GM18861 (cell line): ENCODE data around the gene RPH3AL.
"Not testable (repeated sequence)": the region's sequence is repeated elsewhere in the genome, so short reads cannot be mapped to it uniquely, and the experiment has no call there.

ENCODE experiments used
- ATAC-seq: cut with Tn5 transposase; IDR thresholded peaks from one replicate; pipeline ENCODE4 v1.9.1; 2021; ENCODE audit not compliant: unreplicated experiment

Gene RPH3AL

DNA sequence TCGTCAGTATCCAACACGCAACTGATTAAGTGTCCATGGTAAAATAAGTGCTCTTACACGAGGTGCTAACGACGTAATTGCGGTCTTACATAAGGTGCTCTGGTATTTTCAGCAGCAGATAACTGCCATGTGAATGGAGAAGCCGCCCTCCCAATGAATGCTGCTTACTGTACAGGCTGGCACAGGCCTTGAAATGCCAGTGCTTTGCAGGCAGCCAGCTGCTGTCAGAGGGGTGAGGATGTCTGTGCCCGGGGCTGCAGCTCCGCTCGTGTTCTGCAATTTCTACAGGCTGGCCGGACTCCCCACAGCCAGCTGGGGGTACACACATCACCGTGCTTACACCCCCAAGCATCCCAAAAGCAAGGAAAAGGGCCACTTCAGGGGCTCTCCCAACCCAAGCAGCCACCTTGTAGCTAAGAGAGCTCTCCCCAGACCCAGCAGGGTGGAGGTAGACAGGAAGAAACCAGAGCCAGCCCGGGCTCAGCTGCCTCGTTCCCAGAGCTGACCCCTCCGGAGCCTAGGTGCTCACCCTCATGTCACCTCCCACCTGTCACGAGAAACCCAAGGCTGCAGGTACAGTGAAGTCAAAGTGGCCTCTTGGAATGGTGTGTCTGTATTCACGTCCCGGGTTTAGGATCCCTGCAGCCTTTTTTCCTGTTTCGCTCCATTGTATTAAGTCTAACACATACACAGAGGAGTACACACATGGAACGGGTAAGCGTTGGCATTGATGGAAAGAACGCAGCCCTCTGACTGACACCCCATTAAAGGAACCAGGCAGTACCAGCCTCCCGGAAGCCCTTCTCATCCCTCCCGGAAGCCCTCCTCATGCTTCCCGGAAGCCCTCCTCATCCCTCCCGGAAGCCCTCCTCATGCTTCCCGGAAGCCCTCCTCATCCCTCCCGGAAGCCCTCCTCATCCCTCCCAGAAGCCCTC, 27.2 kb upstream of the RPH3AL start:
- ATAC-seq, result no peak

DNA sequence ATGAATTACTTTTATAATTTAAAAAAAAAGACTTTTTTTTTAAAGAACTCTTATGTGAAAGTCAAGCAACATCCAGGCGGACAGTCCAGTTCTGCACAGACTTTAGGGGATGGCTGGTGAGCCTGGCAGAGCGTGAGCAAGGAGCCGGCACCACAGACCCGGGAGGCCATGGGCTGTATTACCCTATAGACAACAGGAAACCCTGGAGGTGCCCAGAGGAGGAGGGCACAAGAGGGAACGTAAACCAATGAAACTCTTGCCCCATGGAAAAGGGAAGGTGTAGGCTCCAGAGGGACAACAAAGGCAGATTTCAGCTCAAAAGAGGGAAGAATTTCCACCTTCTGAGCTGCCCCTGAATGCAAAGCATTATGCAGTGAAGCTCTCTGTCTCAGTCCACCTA, 25.5 kb upstream of the RPH3AL start:
- no peak for ATAC-seq

DNA sequence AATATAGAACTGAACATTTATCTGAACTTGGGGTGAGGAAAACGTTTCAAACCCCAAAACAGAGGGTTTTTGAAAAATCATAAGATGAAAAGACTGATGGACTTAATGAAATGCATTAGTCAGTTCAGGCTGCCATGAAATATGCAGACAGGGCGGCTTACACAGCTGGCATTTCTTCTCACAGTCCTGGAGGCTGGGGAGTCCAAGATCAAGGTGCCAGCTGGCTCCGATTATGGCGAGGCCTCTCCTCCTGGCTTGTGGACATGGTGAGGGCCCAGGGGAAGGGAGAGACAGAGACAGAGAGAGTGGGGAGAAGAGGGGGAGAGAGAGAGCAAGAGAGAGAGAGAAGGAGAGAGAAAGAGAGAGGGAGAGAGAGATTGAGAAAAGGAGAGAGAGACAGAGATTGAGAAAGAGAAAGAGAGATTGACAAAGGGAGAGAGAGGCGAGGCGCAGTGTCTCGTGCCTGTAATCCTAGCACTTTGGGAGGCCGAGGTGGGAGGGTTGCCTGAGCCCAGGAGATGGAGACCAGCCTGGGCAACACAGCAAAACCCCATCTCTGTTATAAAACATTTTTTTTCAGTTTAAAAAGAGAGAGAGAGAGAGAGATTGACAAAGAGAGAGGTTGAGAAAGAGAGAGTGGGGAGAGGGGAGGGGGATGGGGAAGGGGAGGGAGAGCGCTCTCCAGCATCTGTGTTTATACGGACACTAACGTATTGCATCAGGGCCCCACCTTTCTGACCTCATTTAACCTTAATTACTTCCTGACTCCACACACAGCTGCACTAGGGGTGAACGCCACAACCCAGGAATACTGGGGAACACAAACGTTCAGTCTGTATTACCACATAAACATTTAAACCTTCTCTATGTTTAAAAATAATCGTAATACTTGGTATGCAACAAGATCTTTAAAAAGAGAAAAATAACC, 24.6 kb upstream of the RPH3AL start:
- ATAC-seq, result no peak

- no peak for ATAC-seq
Measured at GRCh38 chr17:373613-374230, 21.1 kb upstream of the RPH3AL start.

- ATAC-seq, result no peak
Measured at GRCh38 chr17:372157-373152, 19.8 kb upstream of the RPH3AL start.

GRCh38 chr17:371583-371982, 19.0 kb upstream of the RPH3AL start:
- ATAC-seq, result no peak

GRCh38 chr17:367656-368055, 15.0 kb upstream of the RPH3AL start:
- not testable (repeated sequence) for ATAC-seq

DNA sequence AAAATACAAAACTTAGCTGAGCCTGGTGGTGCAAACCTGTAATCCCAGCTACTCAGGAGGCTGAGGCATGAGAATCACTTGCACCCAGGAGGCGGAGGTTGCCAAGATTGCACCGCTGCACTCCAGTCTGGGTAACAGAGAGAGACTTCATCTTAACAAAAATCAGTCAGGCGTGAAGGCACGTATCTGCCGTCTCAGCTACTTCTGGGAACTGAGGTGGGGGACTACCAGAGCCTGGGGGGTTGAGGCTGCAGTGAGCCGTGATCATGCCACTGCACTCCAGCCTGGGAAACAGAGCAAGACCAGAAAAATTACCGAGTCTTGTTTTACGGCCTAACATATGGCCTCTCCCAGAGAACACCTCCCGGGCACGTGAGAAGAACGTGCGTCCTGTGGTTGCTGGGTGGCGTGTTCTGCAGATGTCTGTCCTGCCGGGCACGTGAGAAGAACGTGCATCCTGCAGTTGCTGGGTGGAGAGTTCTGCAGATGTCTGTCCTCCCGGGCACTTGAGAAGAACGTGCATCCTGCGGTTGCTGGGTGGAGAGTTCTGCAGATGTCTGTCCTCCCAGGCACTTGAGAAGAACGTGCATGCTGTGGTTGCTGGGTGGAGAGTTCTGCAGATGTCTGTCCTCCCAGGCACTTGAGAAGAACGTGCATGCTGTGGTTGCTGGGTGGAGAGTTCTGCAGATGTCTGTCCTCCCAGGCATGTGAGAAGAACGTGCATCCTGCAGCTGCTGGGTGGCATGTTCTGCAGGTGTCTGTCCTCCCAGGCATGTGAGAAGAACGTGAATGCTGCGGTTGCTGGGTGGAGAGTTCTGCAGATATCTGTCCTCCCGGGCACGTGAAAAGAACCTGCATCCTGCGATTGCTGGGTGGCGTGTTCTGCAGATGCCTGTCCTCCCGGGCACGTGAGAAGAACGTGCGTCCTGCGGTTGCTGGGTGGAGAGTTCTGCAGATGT, 14.3 kb upstream of the RPH3AL start:
- not testable (repeated sequence) for ATAC-seq

DNA sequence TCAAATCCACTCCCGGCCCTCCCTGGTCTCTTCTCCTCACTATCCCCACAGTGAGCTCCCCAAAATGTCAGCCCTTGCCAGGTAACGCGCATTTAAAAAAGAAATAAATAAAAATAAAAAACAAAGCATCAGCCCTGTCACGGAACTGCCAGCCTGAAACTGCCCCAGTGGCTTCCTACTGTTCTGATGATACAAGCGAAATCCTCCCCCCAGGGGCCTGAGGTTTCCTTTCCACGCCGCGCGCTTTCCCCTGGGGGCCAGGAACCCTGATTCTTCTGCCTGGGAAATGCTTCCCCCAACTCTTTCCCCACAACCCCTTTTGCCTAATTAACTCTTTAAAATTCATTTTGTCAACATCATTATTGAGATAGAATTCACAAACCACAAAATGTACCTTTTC, 12.2 kb upstream of the RPH3AL start:
- no peak for ATAC-seq

DNA sequence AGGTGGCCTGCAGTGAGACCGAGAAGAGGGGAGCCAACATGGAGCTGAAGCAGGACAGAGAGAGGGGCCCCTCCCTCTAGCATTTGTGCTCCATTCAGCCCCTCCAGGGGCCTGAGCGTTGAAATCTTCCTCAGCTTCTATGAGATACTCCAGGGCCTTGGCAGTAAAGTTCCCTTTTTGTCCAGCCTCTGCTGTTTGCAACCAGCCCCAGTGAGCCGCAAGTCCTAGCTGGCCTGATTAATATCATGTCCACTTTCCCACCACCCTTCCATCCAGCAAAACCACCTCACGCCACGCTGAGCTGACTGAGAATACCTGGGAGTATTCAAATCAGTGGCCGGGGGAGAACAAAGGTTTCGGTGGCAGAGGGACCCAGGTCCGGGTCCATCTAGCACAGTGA, 11.7 kb upstream of the RPH3AL start:
- ATAC-seq, result no peak

DNA sequence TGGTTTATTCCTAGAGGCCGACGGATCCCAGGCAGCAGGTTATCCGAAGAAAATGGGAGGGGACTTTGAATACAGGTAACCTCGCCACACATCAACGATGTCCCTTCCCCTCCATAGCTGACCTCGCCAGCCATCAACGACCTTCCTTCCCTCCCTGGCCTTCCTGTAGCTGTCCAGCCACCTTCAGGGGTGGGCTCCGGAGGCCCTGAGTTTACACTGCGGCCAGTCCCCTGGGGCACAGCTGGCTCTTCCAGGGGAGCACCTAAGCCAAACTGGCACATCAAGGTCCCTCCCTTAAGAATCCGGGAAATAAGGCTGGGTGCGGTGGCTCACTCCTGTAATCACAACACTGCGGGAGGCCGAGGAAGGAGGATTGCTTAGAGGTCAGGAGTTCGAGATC, 10.1 kb upstream of the RPH3AL start:
- ATAC-seq, result no peak

DNA sequence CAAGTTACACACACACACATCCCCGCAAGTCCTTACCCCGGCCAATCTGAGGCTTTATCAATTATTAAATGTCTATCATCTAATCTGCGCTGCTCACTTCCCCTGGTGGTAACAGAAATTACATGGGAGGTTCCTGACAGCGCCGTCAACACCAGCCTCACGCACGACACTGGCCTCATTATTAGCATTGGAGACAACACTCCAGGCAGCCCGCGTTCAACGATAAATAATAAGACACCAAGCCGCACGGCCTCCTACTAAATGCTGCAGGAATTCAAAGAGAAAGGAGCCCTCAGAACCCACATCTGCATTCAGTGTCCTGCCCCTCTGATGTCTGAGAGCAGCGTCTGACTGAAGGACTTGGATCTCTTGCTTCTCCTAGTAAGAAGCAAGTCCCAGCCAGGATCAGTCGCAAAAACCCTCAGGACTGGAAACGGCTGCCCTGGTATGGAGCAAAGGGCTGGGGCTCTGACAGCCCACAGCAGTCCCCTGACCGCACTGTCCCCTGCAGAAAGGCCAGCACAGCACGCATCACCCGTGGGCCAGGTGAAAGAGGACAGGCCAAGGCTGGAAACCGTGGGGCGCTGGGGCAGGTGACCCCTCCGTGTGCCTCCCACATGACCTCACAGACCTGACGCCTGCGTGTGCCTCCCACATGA, 7.6 kb upstream of the RPH3AL start:
- ATAC-seq, result no peak

GRCh38 chr17:358491-359151, 6.0 kb upstream of the RPH3AL start:
- ATAC-seq, result no peak

- no peak for ATAC-seq
Measured at GRCh38 chr17:357644-358043, 5.0 kb upstream of the RPH3AL start.

DNA sequence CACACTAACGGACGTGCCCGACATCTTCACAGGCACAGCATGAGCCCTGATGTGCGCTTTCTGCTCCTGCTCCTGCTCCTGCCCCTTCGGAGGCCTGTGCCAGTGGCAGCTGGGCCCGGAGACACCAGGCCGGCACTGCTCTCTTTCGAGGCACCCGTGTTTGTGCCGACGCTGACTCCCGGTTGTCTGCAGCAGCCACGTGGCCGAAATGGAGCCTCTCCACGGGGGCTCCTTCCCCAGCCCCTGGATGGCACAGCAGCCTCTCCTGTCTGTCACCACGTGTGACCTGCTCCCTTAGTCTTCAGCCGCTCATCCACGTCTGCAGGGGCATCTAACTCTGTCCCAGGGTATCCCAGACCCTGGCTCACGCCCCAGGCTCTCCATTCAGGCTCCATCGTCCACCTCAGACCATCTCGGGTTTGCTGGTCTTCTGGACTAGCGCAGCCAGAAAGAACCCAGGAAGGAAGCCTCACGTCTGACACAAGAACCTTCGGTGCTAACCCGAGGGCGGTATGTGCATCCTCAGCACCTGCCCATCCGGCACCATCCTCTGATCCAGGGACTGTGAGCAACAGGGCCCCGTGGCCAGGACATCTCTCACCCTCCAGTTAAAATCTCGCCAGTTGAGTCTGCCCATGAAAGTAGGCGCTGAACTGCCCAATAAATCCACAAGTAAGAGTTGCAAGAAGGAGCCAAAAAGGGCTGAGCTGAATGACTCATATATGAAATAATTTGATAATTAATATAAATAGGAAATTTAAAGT, 4.2 kb upstream of the RPH3AL start:
- no peak for ATAC-seq

DNA sequence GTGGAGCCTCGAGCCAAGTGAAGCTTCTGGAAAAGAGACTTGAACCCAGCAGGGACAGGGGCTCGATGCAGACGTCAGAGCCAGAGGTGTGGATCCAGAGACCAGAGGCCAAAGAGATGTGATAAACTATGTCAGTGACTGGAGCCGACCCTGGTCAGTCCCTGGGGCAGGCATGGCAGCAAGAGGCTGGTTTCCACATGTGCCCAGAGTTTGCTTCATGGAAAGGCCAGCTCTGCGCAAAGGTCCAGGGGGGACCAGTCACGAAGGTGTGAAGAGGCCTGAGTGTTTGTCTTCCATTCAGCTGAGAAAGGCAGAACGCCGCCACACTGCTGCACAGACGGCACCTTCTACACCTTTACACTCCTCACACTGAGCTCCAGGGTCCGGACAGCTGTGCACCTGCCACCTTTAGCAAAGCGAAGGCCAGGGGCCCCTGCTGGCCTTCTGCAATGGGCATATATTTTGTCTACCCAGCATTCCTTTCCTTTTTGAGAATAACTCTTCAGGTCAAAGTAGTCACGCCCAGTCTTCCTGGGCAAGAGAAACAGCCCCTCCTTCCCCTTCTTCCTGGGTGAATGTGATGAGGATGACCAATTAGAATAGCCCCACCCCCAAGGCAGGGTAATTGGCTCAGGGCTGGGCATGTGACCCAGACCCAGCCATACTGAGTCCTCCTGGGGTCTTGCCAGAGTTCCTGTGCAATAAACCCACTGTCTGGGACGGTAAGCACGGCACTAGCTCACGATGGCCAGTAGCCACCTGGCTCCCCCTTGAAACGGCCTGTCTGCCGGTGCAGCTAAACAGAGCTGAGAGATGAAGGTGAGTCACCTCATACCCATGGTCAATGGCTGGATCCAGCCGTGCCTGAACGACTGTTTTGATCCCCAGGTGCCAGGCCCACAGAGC, 2.3 kb upstream of the RPH3AL start:
- ATAC-seq, result no peak
